ENCODE measurements around the gene RPS3A.
"Not testable (repeated sequence)": the region's sequence is repeated elsewhere in the genome, so short reads cannot be mapped to it uniquely, and the experiment has no call there.

The RPS3A gene

GRCh38 chr4:151099976-151100417 lies 569 bp downstream of the RPS3A start:
- no peak for TF ChIP-seq GATA1 (IDR thresholded peaks at IDR 0.05; ENCODE audit: low read depth, low read length)
- no peak for TF ChIP-seq POLR2A (IDR thresholded peaks at IDR 0.05; ENCODE audit: low read length)
- DNase-seq: peak; percentile 72 to 78

GRCh38 chr4:151100531-151100930 lies 1.1 kb downstream of the RPS3A start:
- peak; percentile 48 to 66 for DNase-seq
- TF ChIP-seq POLR2A (IDR thresholded peaks at IDR 0.05; ENCODE audit: low read length) (no peak), GATA1 (IDR thresholded peaks at IDR 0.05; ENCODE audit: low read depth, low read length) (no peak)

GRCh38 chr4:151103758-151104157 lies 4.3 kb downstream of the RPS3A start:
- no peak for DNase-seq

GRCh38 chr4:151104621-151105020 lies 5.2 kb downstream of the RPS3A start:
- no peak for TF ChIP-seq POLR2A (IDR thresholded peaks at IDR 0.05; ENCODE audit: low read length)
- no peak for TF ChIP-seq GATA1 (IDR thresholded peaks at IDR 0.05; ENCODE audit: low read depth, low read length)
- no peak for DNase-seq

More at GRCh38 chr4:151103758-151104157, 4.3 kb downstream of the RPS3A start:
- TF ChIP-seq GATA1 (IDR thresholded peaks at IDR 0.05; ENCODE audit: low read depth, low read length) (no peak), POLR2A (IDR thresholded peaks at IDR 0.05; ENCODE audit: low read length) (no peak)

GRCh38 chr4:151105454-151106032 lies 6.1 kb downstream of the RPS3A start:
- TF ChIP-seq POLR2A (IDR thresholded peaks at IDR 0.05; ENCODE audit: low read length): no peak
- TF ChIP-seq GATA1 (IDR thresholded peaks at IDR 0.05; ENCODE audit: low read depth, low read length): no peak
- DNase-seq: no peak

GRCh38 chr4:151107063-151107462 lies 7.6 kb downstream of the RPS3A start:
- no peak for DNase-seq
- TF ChIP-seq GATA1 (IDR thresholded peaks at IDR 0.05; ENCODE audit: low read depth, low read length) (no peak), POLR2A (IDR thresholded peaks at IDR 0.05; ENCODE audit: low read length) (no peak)

- no peak for DNase-seq
Measured at GRCh38 chr4:151110236-151110635, 10.8 kb downstream of the RPS3A start.

GRCh38 chr4:151114338-151114737 lies 14.9 kb downstream of the RPS3A start:
- DNase-seq: no peak
- TF ChIP-seq GATA1 (IDR thresholded peaks at IDR 0.05; ENCODE audit: low read depth, low read length) (no peak), POLR2A (IDR thresholded peaks at IDR 0.05; ENCODE audit: low read length) (no peak)

More at GRCh38 chr4:151110236-151110635, 10.8 kb downstream of the RPS3A start:
- TF ChIP-seq POLR2A (IDR thresholded peaks at IDR 0.05; ENCODE audit: low read length) (no peak), GATA1 (IDR thresholded peaks at IDR 0.05; ENCODE audit: low read depth, low read length) (no peak)

GRCh38 chr4:151114986-151115385 lies 15.6 kb downstream of the RPS3A start:
- TF ChIP-seq GATA1 (IDR thresholded peaks at IDR 0.05; ENCODE audit: low read depth, low read length) (no peak), POLR2A (IDR thresholded peaks at IDR 0.05; ENCODE audit: low read length) (no peak)
- DNase-seq: no peak

GRCh38 chr4:151117371-151117962 lies 18.0 kb downstream of the RPS3A start:
- no peak for TF ChIP-seq POLR2A (IDR thresholded peaks at IDR 0.05; ENCODE audit: low read length)
- TF ChIP-seq GATA1 (IDR thresholded peaks at IDR 0.05; ENCODE audit: low read depth, low read length): no peak
- DNase-seq: peak; percentile 46 to 61

GRCh38 chr4:151129796-151130195 lies 30.4 kb downstream of the RPS3A start:
- TF ChIP-seq POLR2A (IDR thresholded peaks at IDR 0.05; ENCODE audit: low read length) (no peak), GATA1 (IDR thresholded peaks at IDR 0.05; ENCODE audit: low read depth, low read length) (no peak)
- DNase-seq: no peak

- TF ChIP-seq GATA1 (IDR thresholded peaks at IDR 0.05; ENCODE audit: low read depth, low read length): no peak
- TF ChIP-seq POLR2A (IDR thresholded peaks at IDR 0.05; ENCODE audit: low read length): no peak
- DNase-seq: no peak
Measured at GRCh38 chr4:151133311-151133710, 33.9 kb downstream of the RPS3A start.

- DNase-seq: not testable (repeated sequence)
Measured at GRCh38 chr4:151136048-151136447, 36.6 kb downstream of the RPS3A start.

- TF ChIP-seq POLR2A (IDR thresholded peaks at IDR 0.05; ENCODE audit: low read length) (no peak), GATA1 (IDR thresholded peaks at IDR 0.05; ENCODE audit: low read depth, low read length) (no peak)
Measured at GRCh38 chr4:151139814-151140213, 40.4 kb downstream of the RPS3A start.

GRCh38 chr4:151142758-151143157 lies 43.3 kb downstream of the RPS3A start:
- TF ChIP-seq GATA1 (IDR thresholded peaks at IDR 0.05; ENCODE audit: low read depth, low read length) (no peak), POLR2A (IDR thresholded peaks at IDR 0.05; ENCODE audit: low read length) (no peak)
- no peak for DNase-seq

More at GRCh38 chr4:151139814-151140213, 40.4 kb downstream of the RPS3A start:
- DNase-seq: no peak

Data from erythroblast (primary cell).